ENCODE data around the gene ZNF124. TPM values are rescaled to one million over a fixed set of nuclear protein-coding genes. Genes with fewer than 3 reads are reported as not detected.

Gene ZNF124
- total and polyA plus RNA-seq, 2 donors (not counting 1 experiment from before 2014, with no cell fraction given), result 5.0 to 23.8 TPM

- Histone ChIP-seq H2AFZ (ENCODE audit: insufficient read depth, low read depth, low read length, poor library complexity, severe bottlenecking) (no peak overlapping the region), H3K4me1 (ENCODE audit: control insufficient read depth in 2 of 2, insufficient read depth in 2 of 2, low read length in 2 of 2) (no peaks in the 10 kb centered on the region), H3K4me3 (ENCODE audit: control extremely low read depth in 1 of 5, extremely low read depth in 1 of 5, insufficient read depth in 1 of 5, low read depth in 2 of 5, low read length in 4 of 5) (no peak overlapping the region), H4K20me1 (ENCODE audit: control insufficient read depth, insufficient read depth, low read length, poor library complexity, severe bottlenecking) (no peaks in the 10 kb centered on the region), H3K79me2 (ENCODE audit: control insufficient read depth, insufficient read depth, low read length) (no peaks in the 10 kb centered on the region), H3K36me3 (replicated peaks in 1 of 2; ENCODE audit: control extremely low read depth in 1 of 2, control insufficient read depth in 1 of 2, extremely low read depth in 1 of 2, insufficient read depth in 2 of 2, low read length in 1 of 2) (no peaks in the 10 kb centered on the region), H3K27ac (ENCODE audit: low read length in 2 of 2) (no peak overlapping the region), H3K4me2 (replicated peaks; ENCODE audit: low read depth, low read length, poor library complexity, severe bottlenecking) (no peak overlapping the region), H3K9me3 (ENCODE audit: control extremely low read depth in 1 of 3, control insufficient read depth in 2 of 3, insufficient read depth in 1 of 3, low read length in 2 of 3) (peaks cover 0 to 27% (median 5%) of the 10 kb centered on the region in 3 donors), H3K27me3 (replicated peaks in 1 of 4; ENCODE audit: control extremely low read depth in 1 of 4, control insufficient read depth in 3 of 4, insufficient read depth in 4 of 4, low read length in 3 of 4) (no peaks in the 10 kb centered on the region), H3K9ac (ENCODE audit: low read length) (no peak overlapping the region)
- Mint-ChIP-seq H3K27me3 (no peaks in the 10 kb centered on the region), H3K9me3 (ENCODE audit: insufficient read depth) (peaks cover 2% of the 10 kb centered on the region), H3K27ac (no peak overlapping the region), H3K4me1 (no peaks in the 10 kb centered on the region), H3K4me3 (no peak overlapping the region)
- intact Hi-C loops (cut with micrococcal nuclease), result no loop called here
- TF ChIP-seq CTCF (IDR thresholded peaks at IDR 0.05) (no peak), EZH2 (IDR thresholded peaks at IDR 0.05; ENCODE audit: borderline replicate concordance, insufficient read depth, low read depth, low read length, poor library complexity, severe bottlenecking) (no peak)
- ChIA-PET CTCF (no interaction called here), POLR2A (no interaction called here)
- no peak for DNase-seq
- 96% methylated on average over 22 of the region's 22 CpGs for WGBS (ENCODE audit: insufficient coverage)
- no peak for ATAC-seq (ENCODE audit: low read depth)
Observed at GRCh38 chr1:247119600-247120407, 52.0 kb downstream of the ZNF124 start.

GRCh38 chr1:247118946-247119446 is 52.8 kb downstream of the ZNF124 start:
- H2AFZ ChIP-seq (ENCODE audit: insufficient read depth, low read depth, low read length, poor library complexity, severe bottlenecking), result no peak overlapping the region
- no peaks in the 10 kb centered on the region for H3K4me1 Mint-ChIP-seq
- H3K9me3 Mint-ChIP-seq (ENCODE audit: insufficient read depth), result no peaks in the 10 kb centered on the region
- H3K27ac ChIP-seq (ENCODE audit: low read length in 2 of 2), result no peak overlapping the region
- DNase-seq (peak; percentile 48), ATAC-seq (ENCODE audit: low read depth) (no peak)
- H3K4me3 Mint-ChIP-seq, result no peak overlapping the region
- H3K79me2 ChIP-seq (ENCODE audit: control insufficient read depth, insufficient read depth, low read length), result no peaks in the 10 kb centered on the region
- H3K36me3 ChIP-seq (replicated peaks in 1 of 2; ENCODE audit: control extremely low read depth in 1 of 2, control insufficient read depth in 1 of 2, extremely low read depth in 1 of 2, insufficient read depth in 2 of 2, low read length in 1 of 2), result no peaks in the 10 kb centered on the region
- TF ChIP-seq EZH2 (IDR thresholded peaks at IDR 0.05; ENCODE audit: borderline replicate concordance, insufficient read depth, low read depth, low read length, poor library complexity, severe bottlenecking), result no peak
- peak; percentile 11 for TF ChIP-seq CTCF (IDR thresholded peaks at IDR 0.05)
- no peaks in the 10 kb centered on the region for H4K20me1 ChIP-seq (ENCODE audit: control insufficient read depth, insufficient read depth, low read length, poor library complexity, severe bottlenecking)
- H3K27me3 ChIP-seq (replicated peaks in 1 of 4; ENCODE audit: control extremely low read depth in 1 of 4, control insufficient read depth in 3 of 4, insufficient read depth in 4 of 4, low read length in 3 of 4), result no peaks in the 10 kb centered on the region
- no peaks in the 10 kb centered on the region for H3K4me1 ChIP-seq (ENCODE audit: control insufficient read depth in 2 of 2, insufficient read depth in 2 of 2, low read length in 2 of 2)
- POLR2A ChIA-PET, result no interaction called here
- WGBS (ENCODE audit: insufficient coverage), result 76% methylated on average over 11 of the region's 11 CpGs
- no peak overlapping the region for H3K4me2 ChIP-seq (replicated peaks; ENCODE audit: low read depth, low read length, poor library complexity, severe bottlenecking)
- no peak overlapping the region for H3K4me3 ChIP-seq (ENCODE audit: control extremely low read depth in 1 of 5, extremely low read depth in 1 of 5, insufficient read depth in 1 of 5, low read depth in 2 of 5, low read length in 4 of 5)
- no peak overlapping the region for H3K9ac ChIP-seq (ENCODE audit: low read length)
- peaks cover 0 to 27% (median 5%) of the 10 kb centered on the region in 3 donors for H3K9me3 ChIP-seq (ENCODE audit: control extremely low read depth in 1 of 3, control insufficient read depth in 2 of 3, insufficient read depth in 1 of 3, low read length in 2 of 3)
- intact Hi-C loops (cut with micrococcal nuclease), result no loop called here
- no peaks in the 10 kb centered on the region for H3K27me3 Mint-ChIP-seq
- no peak overlapping the region for H3K27ac Mint-ChIP-seq
- CTCF ChIA-PET, result no interaction called here

All from B cell (primary cell).